CD14-positive monocyte (primary cell): ENCODE results near the gene POFUT2. TPM values are rescaled to one million over a fixed set of nuclear protein-coding genes. Genes with fewer than 3 reads are reported as not detected.

Experiments
- DNase-seq, 3 donors: peaks; one replicate each; pipeline ENCODE4 v3.0.0-alpha.2; 2011 to 2022
- H2AFZ ChIP-seq: 2 replicates; pipeline ENCODE4 v1.6.0; 2012; ENCODE audit warnings: mild to moderate bottlenecking, low read depth, low read length, inconsistent platforms; ENCODE audit not compliant: insufficient read depth, poor library complexity, severe bottlenecking
- H3K27ac ChIP-seq, 2 donors: 1 replicate in 1 of 2; 2 replicates in 1 of 2; pipeline ENCODE4 v1.5.1; 2012 to 2013; ENCODE audit warnings: low read length in 2 of 2, control low read depth in 1 of 2, inconsistent platforms in 1 of 2, low read depth in 1 of 2, mild to moderate bottlenecking in 1 of 2
- H3K27me3 ChIP-seq, 2 donors: one replicate each; pipeline versions ENCODE4 v1.6.0 to v1.6.1; 2011 to 2013; ENCODE audit warnings: low read length in 2 of 2; ENCODE audit not compliant: control insufficient read depth in 2 of 2, insufficient read depth in 2 of 2
- H3K36me3 ChIP-seq, 2 donors: replicated peaks in 1 of 2; 1 replicate in 1 of 2; 2 replicates in 1 of 2; pipeline versions ENCODE4 v1.5.1 to v1.6.1; 2012 to 2013; ENCODE audit warnings: low read length in 2 of 2, control low read depth in 1 of 2, inconsistent platforms in 1 of 2, mild to moderate bottlenecking in 1 of 2; ENCODE audit not compliant: insufficient read depth in 2 of 2, control insufficient read depth in 1 of 2
- H3K4me1 ChIP-seq, 2 donors: 1 replicate in 1 of 2; 2 replicates in 1 of 2; pipeline versions ENCODE4 v1.5.1 to v1.6.1; 2012 to 2013; ENCODE audit warnings: low read length in 2 of 2, control low read depth in 1 of 2, inconsistent platforms in 1 of 2, mild to moderate bottlenecking in 1 of 2, moderate library complexity in 1 of 2; ENCODE audit not compliant: insufficient read depth in 2 of 2, control insufficient read depth in 1 of 2
- H3K4me2 ChIP-seq: replicated peaks from 2 replicates; pipeline ENCODE3; 2012; ENCODE audit warnings: low read length, moderate library complexity, mild to moderate bottlenecking; ENCODE audit not compliant: poor library complexity, severe bottlenecking; ENCODE audit errors: extremely low read depth
- H3K4me3 ChIP-seq, 3 experiments: fragments of 200-600 bp in 1 of 3; sonication (generic) in 1 of 3; replicated peaks in 1 of 3; 1 replicate in 2 of 3; 2 replicates in 1 of 3; pipeline ENCODE4 v1.5.1; 2011 to 2013; ENCODE audit warnings: low read length in 3 of 3, mild to moderate bottlenecking in 3 of 3, control low read depth in 2 of 3, low read depth in 2 of 3, inconsistent platforms in 1 of 3, moderate library complexity in 1 of 3
- H3K79me2 ChIP-seq: 2 replicates; pipeline ENCODE4 v1.6.0; 2012; ENCODE audit warnings: mild to moderate bottlenecking, control low read depth, inconsistent platforms, low read length, moderate library complexity; ENCODE audit not compliant: insufficient read depth
- H3K9ac ChIP-seq: 2 replicates; pipeline ENCODE4 v1.6.0; 2017; ENCODE audit warnings: low read length, mild to moderate bottlenecking; ENCODE audit not compliant: insufficient read depth, poor library complexity, severe bottlenecking
- H3K9me3 ChIP-seq, 2 donors: replicated peaks in 1 of 2; 1 replicate in 1 of 2; 2 replicates in 1 of 2; pipeline versions ENCODE4 v1.5.1 to v1.6.1; 2012 to 2013; ENCODE audit warnings: low read length in 2 of 2, control low read depth in 1 of 2; ENCODE audit not compliant: control insufficient read depth in 1 of 2, insufficient read depth in 1 of 2
- H4K20me1 ChIP-seq: 2 replicates; pipeline ENCODE4 v1.6.0; 2012; ENCODE audit warnings: mild to moderate bottlenecking, low read length, control low read depth, moderate library complexity; ENCODE audit not compliant: insufficient read depth
- H3K27ac Mint-ChIP-seq, 7 donors: one replicate each; pipeline ENCODE4 v1.8.0; 2020; ENCODE audit warnings: mild to moderate bottlenecking in 7 of 7, mixed read lengths in 7 of 7, moderate library complexity in 6 of 7, inconsistent platforms in 2 of 7
- H3K27me3 Mint-ChIP-seq, 3 donors: one replicate each; pipeline ENCODE4 v1.8.0; 2021 to 2022; ENCODE audit warnings: low read depth in 3 of 3, mild to moderate bottlenecking in 3 of 3, mixed read lengths in 3 of 3, moderate library complexity in 3 of 3, inconsistent platforms in 1 of 3
- H3K36me3 Mint-ChIP-seq, 2 donors: one replicate each; pipeline ENCODE4 v1.8.0; 2020; ENCODE audit warnings: mixed read lengths in 2 of 2, inconsistent platforms in 1 of 2, mild to moderate bottlenecking in 1 of 2
- H3K4me1 Mint-ChIP-seq: one replicate; pipeline ENCODE4 v1.8.0; 2020; ENCODE audit warnings: mild to moderate bottlenecking, mixed read lengths
- H3K4me3 Mint-ChIP-seq, 2 donors: one replicate each; pipeline ENCODE4 v1.8.0; 2020; ENCODE audit warnings: mild to moderate bottlenecking in 2 of 2, mixed read lengths in 2 of 2, moderate library complexity in 1 of 2
- H3K9me3 Mint-ChIP-seq, 7 donors: one replicate each; pipeline ENCODE4 v1.8.0; 2020 to 2022; ENCODE audit warnings: mixed read lengths in 7 of 7, mild to moderate bottlenecking in 6 of 7, moderate library complexity in 6 of 7, inconsistent platforms in 2 of 7
- CTCF ChIP-seq: fragments of 200-600 bp; IDR thresholded peaks from one replicate; pipeline ENCODE4 v1.8.0; 2022; ENCODE audit warnings: antibody characterized with exemption, mild to moderate bottlenecking
- WGBS: methylation state at CpG from one replicate; pipeline ENCODE4 v1.1.5; 2013; ENCODE audit warnings: missing lambda C conversion rate; ENCODE audit not compliant: insufficient coverage; 5-methylcytosine and 5-hydroxymethylcytosine counted together
- intact Hi-C, 2 donors: fragments of 100-400 bp; cut with micrococcal nuclease; formaldehyde crosslinking; loops; one replicate each; pipeline versions ENCODE4 v1.15.0 to v1.15.1; 2023
- polyA plus RNA-seq, 3 donors: library from polyadenylated mRNA; depleted of rRNA in 1 of 3; unstranded in 2 of 3; stranded (reverse) in 1 of 3; fragments of 300-500 nt in 2 of 3; fragments of >200 nt in 1 of 3; fragmentation: Illumina TruSeq in 2 of 3; gene quantifications; 1 replicate in 2 of 3; 2 replicates in 1 of 3; pipeline ENCODE4 v1.2.3, GENCODE V29; 2012 to 2021

POFUT2 gene
- polyA plus RNA-seq, 3 donors = 1.8 to 21.3 (median 2.8) TPM

GRCh38 chr21:45220071-45220481 is 67.6 kb downstream of the POFUT2 start:
- H3K4me3 ChIP-seq = no peak overlapping the region
- H3K4me2 ChIP-seq = no peak overlapping the region
- no peaks in the 10 kb centered on the region for H3K9me3 ChIP-seq
- Mint-ChIP-seq H3K36me3 (peaks cover 13 to 14% of the 10 kb centered on the region in 2 donors), H3K9me3 (peaks cover 0 to 11% (median 3%) of the 10 kb centered on the region in 7 donors), H3K4me3 (no peak overlapping the region), H3K4me1 (no peaks in the 10 kb centered on the region), H3K27ac (peak overlapping the region in 1 of 7 donors; percentile 48), H3K27me3 (no peaks in the 10 kb centered on the region)
- no peaks in the 10 kb centered on the region for H3K79me2 ChIP-seq
- no peaks in the 10 kb centered on the region for H3K36me3 ChIP-seq
- intact Hi-C loops = no loop called here
- H3K4me1 ChIP-seq = no peaks in the 10 kb centered on the region
- H4K20me1 ChIP-seq = no peaks in the 10 kb centered on the region
- H3K27me3 ChIP-seq = no peaks in the 10 kb centered on the region
- 86% methylated on average over 3 of the region's 4 CpGs for WGBS
- H3K27ac ChIP-seq = no peak overlapping the region
- no peak overlapping the region for H3K9ac ChIP-seq
- TF ChIP-seq CTCF = no peak
- H2AFZ ChIP-seq = no peak overlapping the region
- no peak for DNase-seq

GRCh38 chr21:45219517-45219916 is 68.2 kb downstream of the POFUT2 start:
- H3K4me3 Mint-ChIP-seq = no peak overlapping the region
- no peak for DNase-seq
- Histone ChIP-seq H3K36me3 (no peaks in the 10 kb centered on the region), H3K79me2 (no peaks in the 10 kb centered on the region), H3K4me2 (no peak overlapping the region), H3K9ac (no peak overlapping the region), H3K27ac (no peak overlapping the region), H2AFZ (no peak overlapping the region), H3K4me3 (no peak overlapping the region), H3K27me3 (no peaks in the 10 kb centered on the region), H3K9me3 (no peaks in the 10 kb centered on the region), H4K20me1 (no peaks in the 10 kb centered on the region), H3K4me1 (no peaks in the 10 kb centered on the region)
- intact Hi-C loops = no loop called here
- WGBS = 100% methylated on average over 1 of the region's 6 CpGs
- TF ChIP-seq CTCF = no peak
- no peak overlapping the region for H3K27ac Mint-ChIP-seq
- no peaks in the 10 kb centered on the region for H3K27me3 Mint-ChIP-seq
- no peaks in the 10 kb centered on the region for H3K4me1 Mint-ChIP-seq
- peaks cover 0 to 11% (median 3%) of the 10 kb centered on the region in 7 donors for H3K9me3 Mint-ChIP-seq
- H3K36me3 Mint-ChIP-seq = peaks cover 13 to 14% of the 10 kb centered on the region in 2 donors
